ENCODE measurements around the gene CACNB2. TPM values are rescaled to one million over a fixed set of nuclear protein-coding genes. Genes with fewer than 3 reads are reported as not detected.

CACNB2 gene
- total and polyA plus RNA-seq, 2 experiments from 2014 or later = 4.6 to 5.3 TPM

DNA sequence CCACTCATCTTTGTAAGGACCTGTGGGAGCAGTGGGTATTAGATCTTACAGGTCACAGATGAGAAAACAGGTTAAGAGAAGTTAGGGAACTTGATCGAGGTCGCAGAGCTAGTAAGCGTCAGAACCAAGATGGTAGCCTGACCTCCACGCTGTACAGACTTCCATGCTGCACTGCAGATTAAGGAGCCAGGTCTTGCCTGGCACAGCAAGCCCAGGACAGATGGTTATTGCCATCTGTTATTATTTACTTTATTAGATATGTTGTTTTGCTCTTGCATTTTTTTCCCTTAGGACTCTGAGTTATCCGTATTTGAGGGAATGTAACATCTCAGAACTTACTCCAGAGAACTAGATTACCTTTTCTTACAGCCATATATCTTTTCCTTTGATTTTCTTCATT lies 363.9 kb downstream of the CACNB2 start:
- H4K20me1 ChIP-seq (ENCODE audit: insufficient read depth, poor library complexity, severe bottlenecking) = no peaks in the 10 kb centered on the region
- H3K36me3 ChIP-seq (replicated peaks; ENCODE audit: insufficient read depth, low read depth) = no peaks in the 10 kb centered on the region
- no peaks in the 10 kb centered on the region for H3K9me2 ChIP-seq (replicated peaks; ENCODE audit: insufficient read depth)
- no peak overlapping the region for H3K4me2 ChIP-seq
- no peaks in the 10 kb centered on the region for H3K79me2 ChIP-seq
- DNase-seq (ENCODE audit: low spot score) = no peak
- H3K9me3 ChIP-seq (ENCODE audit: low read depth) = no peaks in the 10 kb centered on the region
- TF ChIP-seq, protein P1, sequence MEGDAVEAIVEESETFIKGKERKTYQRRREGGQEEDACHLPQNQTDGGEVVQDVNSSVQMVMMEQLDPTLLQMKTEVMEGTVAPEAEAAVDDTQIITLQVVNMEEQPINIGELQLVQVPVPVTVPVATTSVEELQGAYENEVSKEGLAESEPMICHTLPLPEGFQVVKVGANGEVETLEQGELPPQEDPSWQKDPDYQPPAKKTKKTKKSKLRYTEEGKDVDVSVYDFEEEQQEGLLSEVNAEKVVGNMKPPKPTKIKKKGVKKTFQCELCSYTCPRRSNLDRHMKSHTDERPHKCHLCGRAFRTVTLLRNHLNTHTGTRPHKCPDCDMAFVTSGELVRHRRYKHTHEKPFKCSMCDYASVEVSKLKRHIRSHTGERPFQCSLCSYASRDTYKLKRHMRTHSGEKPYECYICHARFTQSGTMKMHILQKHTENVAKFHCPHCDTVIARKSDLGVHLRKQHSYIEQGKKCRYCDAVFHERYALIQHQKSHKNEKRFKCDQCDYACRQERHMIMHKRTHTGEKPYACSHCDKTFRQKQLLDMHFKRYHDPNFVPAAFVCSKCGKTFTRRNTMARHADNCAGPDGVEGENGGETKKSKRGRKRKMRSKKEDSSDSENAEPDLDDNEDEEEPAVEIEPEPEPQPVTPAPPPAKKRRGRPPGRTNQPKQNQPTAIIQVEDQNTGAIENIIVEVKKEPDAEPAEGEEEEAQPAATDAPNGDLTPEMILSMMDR (IDR thresholded peaks at IDR 0.05; ENCODE audit: poor library complexity) = no peak
- TF ChIP-seq EZH2 (IDR thresholded peaks at IDR 0.05; ENCODE audit: borderline replicate concordance) = no peak
- TF ChIP-seq EZH2phosphoT487 (IDR thresholded peaks at IDR 0.05; ENCODE audit: low read depth, severe bottlenecking, unreplicated experiment) = no peak
- no peaks in the 10 kb centered on the region for H3K27me3 ChIP-seq
- no peaks in the 10 kb centered on the region for H3K4me1 ChIP-seq (ENCODE audit: insufficient read depth)
- H3K27ac ChIP-seq = no peak overlapping the region
- whole genome bisulfite sequencing (ENCODE audit: low lambda C conversion rate, missing lambda C conversion rate) = 96% methylated on average over 5 of the region's 5 CpGs
- no peak overlapping the region for H3K4me3 ChIP-seq
- H2AFZ ChIP-seq = no peak overlapping the region

DNA sequence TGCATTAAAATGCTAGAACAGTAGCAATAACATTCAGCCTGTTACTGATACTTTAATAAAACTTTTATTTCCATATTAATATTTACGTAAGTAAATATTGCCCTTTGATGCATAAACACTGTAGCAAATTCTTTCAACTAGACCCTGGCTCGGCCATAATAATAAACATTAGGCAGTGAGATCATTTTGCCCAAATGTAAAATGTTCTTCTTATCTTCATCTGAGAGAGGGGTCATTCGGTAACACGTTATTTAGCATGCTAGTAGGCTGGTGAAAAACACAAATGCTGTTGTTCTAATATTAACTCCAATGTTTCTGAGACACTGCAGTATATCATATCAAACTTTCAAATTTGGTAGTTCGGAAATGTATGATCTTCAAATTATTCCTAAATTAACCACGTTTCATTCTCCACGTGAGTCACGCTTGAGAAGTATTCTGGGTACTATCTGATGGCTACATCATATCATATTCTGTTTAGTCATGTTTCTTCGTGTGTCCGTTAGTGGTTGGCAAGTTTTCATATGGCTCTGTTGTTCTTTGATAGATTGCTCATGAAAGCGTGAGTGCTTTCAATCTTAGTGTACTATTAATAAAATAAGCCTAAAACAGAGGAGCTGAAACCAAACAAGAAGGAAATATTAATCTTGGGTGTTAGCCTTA lies 365.4 kb downstream of the CACNB2 start:
- Histone ChIP-seq H3K27ac (no peak overlapping the region), H2AFZ (no peak overlapping the region), H3K4me1 (ENCODE audit: insufficient read depth) (no peaks in the 10 kb centered on the region), H3K36me3 (replicated peaks; ENCODE audit: insufficient read depth, low read depth) (no peaks in the 10 kb centered on the region), H3K4me3 (no peak overlapping the region), H4K20me1 (ENCODE audit: insufficient read depth, poor library complexity, severe bottlenecking) (no peaks in the 10 kb centered on the region), H3K9me3 (ENCODE audit: low read depth) (no peaks in the 10 kb centered on the region), H3K27me3 (no peaks in the 10 kb centered on the region), H3K79me2 (no peaks in the 10 kb centered on the region), H3K4me2 (no peak overlapping the region), H3K9me2 (replicated peaks; ENCODE audit: insufficient read depth) (no peaks in the 10 kb centered on the region)
- 69% methylated on average over 11 of the region's 11 CpGs for WGBS (ENCODE audit: low lambda C conversion rate, missing lambda C conversion rate)
- DNase-seq (ENCODE audit: low spot score) = no peak
- TF ChIP-seq EZH2 (IDR thresholded peaks at IDR 0.05; ENCODE audit: borderline replicate concordance) (no peak), EZH2phosphoT487 (IDR thresholded peaks at IDR 0.05; ENCODE audit: low read depth, severe bottlenecking, unreplicated experiment) (no peak)

DNA sequence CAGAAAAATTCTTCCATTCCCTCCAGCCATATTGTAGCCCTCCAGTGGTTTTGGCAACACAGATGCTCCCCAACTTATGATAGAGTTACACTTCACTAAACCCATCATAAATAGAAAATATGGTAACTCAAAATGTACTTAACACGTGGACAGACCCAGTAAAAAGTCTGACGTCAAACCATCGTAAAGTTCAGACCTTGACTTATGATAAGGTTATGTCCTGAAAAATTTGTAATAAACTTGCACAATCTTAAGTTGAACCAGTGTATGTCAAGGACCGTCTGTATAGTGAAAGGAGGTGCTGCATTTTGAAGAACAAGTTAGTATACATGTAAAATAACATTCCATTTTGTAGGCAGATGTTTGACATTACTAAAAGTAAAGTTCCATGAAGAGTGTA lies 368.4 kb downstream of the CACNB2 start:
- no peaks in the 10 kb centered on the region for H3K9me2 ChIP-seq (replicated peaks; ENCODE audit: insufficient read depth)
- TF ChIP-seq EZH2 (IDR thresholded peaks at IDR 0.05; ENCODE audit: borderline replicate concordance) (no peak), EZH2phosphoT487 (IDR thresholded peaks at IDR 0.05; ENCODE audit: low read depth, severe bottlenecking, unreplicated experiment) (no peak)
- TF ChIP-seq, protein P1 (IDR thresholded peaks at IDR 0.05; ENCODE audit: poor library complexity) = no peak
- 75% methylated on average over 4 of the region's 4 CpGs for WGBS (ENCODE audit: low lambda C conversion rate, missing lambda C conversion rate)
- no peaks in the 10 kb centered on the region for H3K36me3 ChIP-seq (replicated peaks; ENCODE audit: insufficient read depth, low read depth)
- no peak overlapping the region for H3K4me2 ChIP-seq
- H3K4me1 ChIP-seq (ENCODE audit: insufficient read depth) = no peaks in the 10 kb centered on the region
- H3K4me3 ChIP-seq = no peak overlapping the region
- DNase-seq (ENCODE audit: low spot score) = peak; percentile 21
- H3K27me3 ChIP-seq = no peaks in the 10 kb centered on the region
- no peaks in the 10 kb centered on the region for H3K9me3 ChIP-seq (ENCODE audit: low read depth)
- no peak overlapping the region for H2AFZ ChIP-seq
- no peaks in the 10 kb centered on the region for H3K79me2 ChIP-seq
- no peak overlapping the region for H3K27ac ChIP-seq
- H4K20me1 ChIP-seq (ENCODE audit: insufficient read depth, poor library complexity, severe bottlenecking) = no peaks in the 10 kb centered on the region

DNA sequence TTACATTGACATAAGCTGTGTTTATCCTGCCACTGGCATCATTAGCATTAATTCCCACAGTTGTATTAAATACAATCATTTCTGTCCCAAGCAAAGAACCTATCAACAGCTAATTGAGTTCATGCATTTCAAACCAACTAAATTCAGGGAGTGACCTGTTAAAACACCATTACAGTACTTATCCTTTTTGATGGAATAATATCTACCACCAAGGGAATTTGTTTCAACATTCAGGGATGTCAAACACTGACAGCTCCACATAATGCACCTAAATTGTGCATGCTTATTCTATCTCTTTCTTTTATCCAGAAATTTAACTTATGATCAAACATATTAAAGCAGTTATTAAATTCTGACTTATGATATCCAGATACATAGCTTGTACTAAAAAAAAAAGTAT lies 374.3 kb downstream of the CACNB2 start:
- TF ChIP-seq EZH2phosphoT487 (IDR thresholded peaks at IDR 0.05; ENCODE audit: low read depth, severe bottlenecking, unreplicated experiment) (no peak), EZH2 (IDR thresholded peaks at IDR 0.05; ENCODE audit: borderline replicate concordance) (no peak)
- Histone ChIP-seq H3K4me2 (no peak overlapping the region), H3K4me1 (ENCODE audit: insufficient read depth) (no peaks in the 10 kb centered on the region), H3K79me2 (no peaks in the 10 kb centered on the region), H3K36me3 (replicated peaks; ENCODE audit: insufficient read depth, low read depth) (no peaks in the 10 kb centered on the region), H3K9me2 (replicated peaks; ENCODE audit: insufficient read depth) (no peaks in the 10 kb centered on the region), H3K27me3 (no peaks in the 10 kb centered on the region), H3K9me3 (ENCODE audit: low read depth) (no peaks in the 10 kb centered on the region), H3K27ac (no peak overlapping the region), H2AFZ (no peak overlapping the region), H3K4me3 (no peak overlapping the region), H4K20me1 (ENCODE audit: insufficient read depth, poor library complexity, severe bottlenecking) (no peaks in the 10 kb centered on the region)
- DNase-seq (ENCODE audit: low spot score) = no peak

Measured in hepatocyte (in vitro differentiated cells).